NOMO-1 treated with dmso at 0.1 percent for 144 hours (cell line): ENCODE results near the gene HSPA4.
"Not testable (repeated sequence)": the region's sequence is repeated elsewhere in the genome, so short reads cannot be mapped to it uniquely, and the experiment has no call there.

Experiments used
- DNase-seq: peaks from one replicate; lab custom pipeline; 2025; ENCODE audit not compliant: unreplicated experiment; lab: John Stamatoyannopoulos, UW

HSPA4 gene

GRCh38 chr5:133049726-133050048, 2.1 kb upstream of the HSPA4 start:
- DNase-seq, result no peak

GRCh38 chr5:133050521-133050920, 1.3 kb upstream of the HSPA4 start:
- no peak for DNase-seq

GRCh38 chr5:133051061-133051541, 712 bp upstream of the HSPA4 start:
- DNase-seq, result no peak

- DNase-seq, result peak; percentile 59
Observed at GRCh38 chr5:133052317-133053175, 733 bp downstream of the HSPA4 start.

- DNase-seq, result no peak
Observed at GRCh38 chr5:133053448-133053847, 1.6 kb downstream of the HSPA4 start.

- no peak for DNase-seq
Observed at GRCh38 chr5:133054697-133055471, 3.1 kb downstream of the HSPA4 start.

- no peak for DNase-seq
Observed at GRCh38 chr5:133056891-133057290, 5.1 kb downstream of the HSPA4 start.

- DNase-seq, result no peak
Observed at GRCh38 chr5:133059621-133060020, 7.8 kb downstream of the HSPA4 start.

- DNase-seq, result peak; percentile 23
Observed at GRCh38 chr5:133062276-133062675, 10.5 kb downstream of the HSPA4 start.

GRCh38 chr5:133063965-133064364, 12.2 kb downstream of the HSPA4 start:
- no peak for DNase-seq

- no peak for DNase-seq
Observed at GRCh38 chr5:133065471-133065870, 13.7 kb downstream of the HSPA4 start.

GRCh38 chr5:133066045-133066444, 14.2 kb downstream of the HSPA4 start:
- DNase-seq, result no peak

GRCh38 chr5:133072021-133072420, 20.2 kb downstream of the HSPA4 start:
- DNase-seq, result no peak

GRCh38 chr5:133075572-133076536, 24.0 kb downstream of the HSPA4 start:
- no peak for DNase-seq

- DNase-seq, result no peak
Observed at GRCh38 chr5:133079048-133079447, 27.2 kb downstream of the HSPA4 start.

- no peak for DNase-seq
Observed at GRCh38 chr5:133081036-133081435, 29.2 kb downstream of the HSPA4 start.

- no peak for DNase-seq
Observed at GRCh38 chr5:133081703-133082102, 29.9 kb downstream of the HSPA4 start.

- no peak for DNase-seq
Observed at GRCh38 chr5:133082128-133082527, 30.3 kb downstream of the HSPA4 start.

- DNase-seq, result no peak
Observed at GRCh38 chr5:133083901-133084300, 32.1 kb downstream of the HSPA4 start.

- not testable (repeated sequence) for DNase-seq
Observed at GRCh38 chr5:133085171-133085570, 33.4 kb downstream of the HSPA4 start.

- DNase-seq, result no peak
Observed at GRCh38 chr5:133086366-133086875, 34.6 kb downstream of the HSPA4 start.
